Measurements from ENCODE around the gene IFT52.

The IFT52 gene

GRCh38 chr20:43666376-43667328 lies 75.9 kb downstream of the IFT52 start, which contains the start of gene MYBL2:
Gene MYBL2 (plus strand): TSS chr20:43667114. CDS start chr20:43667284, 170 bp downstream.
- H3K9me2 ChIP-seq (replicated peaks; ENCODE audit: control insufficient read depth, low read length) = no peaks in the 10 kb centered on the region
- no peaks in the 10 kb centered on the region; the same call in 1 of the 2 replicates for H3F3A ChIP-seq (ENCODE audit: control insufficient read depth, insufficient read depth)
- H3K27ac ChIP-seq (ENCODE audit: low read depth, low read length) = peak within 1 kb of the TSS; percentile 79
- H3K79me2 ChIP-seq (ENCODE audit: control insufficient read depth, low read length) = peaks cover 46% of the 10 kb centered on the region
- H3K36me3 ChIP-seq (ENCODE audit: control insufficient read depth, low read length) = peaks cover 40% of the 10 kb centered on the region
- no peaks in the 10 kb centered on the region for H3K9me3 ChIP-seq (ENCODE audit: control insufficient read depth, insufficient read depth, low read length)
- H3K4me2 ChIP-seq (ENCODE audit: low read length) = peak within 1 kb of the TSS; percentile 92
- peaks cover 23% of the 10 kb centered on the region for H4K20me1 ChIP-seq (ENCODE audit: control insufficient read depth, insufficient read depth, low read depth, low read length)
- peak within 1 kb of the TSS; percentile 88 for H3K4me3 ChIP-seq (ENCODE audit: low read length)
- no peaks in the 10 kb centered on the region for H3K27me3 ChIP-seq (ENCODE audit: control insufficient read depth, low read length)
- H3K4me1 ChIP-seq (ENCODE audit: control insufficient read depth, low read length) = peaks cover 52% of the 10 kb centered on the region
- no peak for TF ChIP-seq EZH2phosphoT487 (IDR thresholded peaks at IDR 0.05; ENCODE audit: borderline replicate concordance, low read length)
- TF ChIP-seq, protein P1, sequence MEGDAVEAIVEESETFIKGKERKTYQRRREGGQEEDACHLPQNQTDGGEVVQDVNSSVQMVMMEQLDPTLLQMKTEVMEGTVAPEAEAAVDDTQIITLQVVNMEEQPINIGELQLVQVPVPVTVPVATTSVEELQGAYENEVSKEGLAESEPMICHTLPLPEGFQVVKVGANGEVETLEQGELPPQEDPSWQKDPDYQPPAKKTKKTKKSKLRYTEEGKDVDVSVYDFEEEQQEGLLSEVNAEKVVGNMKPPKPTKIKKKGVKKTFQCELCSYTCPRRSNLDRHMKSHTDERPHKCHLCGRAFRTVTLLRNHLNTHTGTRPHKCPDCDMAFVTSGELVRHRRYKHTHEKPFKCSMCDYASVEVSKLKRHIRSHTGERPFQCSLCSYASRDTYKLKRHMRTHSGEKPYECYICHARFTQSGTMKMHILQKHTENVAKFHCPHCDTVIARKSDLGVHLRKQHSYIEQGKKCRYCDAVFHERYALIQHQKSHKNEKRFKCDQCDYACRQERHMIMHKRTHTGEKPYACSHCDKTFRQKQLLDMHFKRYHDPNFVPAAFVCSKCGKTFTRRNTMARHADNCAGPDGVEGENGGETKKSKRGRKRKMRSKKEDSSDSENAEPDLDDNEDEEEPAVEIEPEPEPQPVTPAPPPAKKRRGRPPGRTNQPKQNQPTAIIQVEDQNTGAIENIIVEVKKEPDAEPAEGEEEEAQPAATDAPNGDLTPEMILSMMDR (IDR thresholded peaks at IDR 0.05; ENCODE audit: low read depth, low read length, poor library complexity, severe bottlenecking) = no peak

DNA sequence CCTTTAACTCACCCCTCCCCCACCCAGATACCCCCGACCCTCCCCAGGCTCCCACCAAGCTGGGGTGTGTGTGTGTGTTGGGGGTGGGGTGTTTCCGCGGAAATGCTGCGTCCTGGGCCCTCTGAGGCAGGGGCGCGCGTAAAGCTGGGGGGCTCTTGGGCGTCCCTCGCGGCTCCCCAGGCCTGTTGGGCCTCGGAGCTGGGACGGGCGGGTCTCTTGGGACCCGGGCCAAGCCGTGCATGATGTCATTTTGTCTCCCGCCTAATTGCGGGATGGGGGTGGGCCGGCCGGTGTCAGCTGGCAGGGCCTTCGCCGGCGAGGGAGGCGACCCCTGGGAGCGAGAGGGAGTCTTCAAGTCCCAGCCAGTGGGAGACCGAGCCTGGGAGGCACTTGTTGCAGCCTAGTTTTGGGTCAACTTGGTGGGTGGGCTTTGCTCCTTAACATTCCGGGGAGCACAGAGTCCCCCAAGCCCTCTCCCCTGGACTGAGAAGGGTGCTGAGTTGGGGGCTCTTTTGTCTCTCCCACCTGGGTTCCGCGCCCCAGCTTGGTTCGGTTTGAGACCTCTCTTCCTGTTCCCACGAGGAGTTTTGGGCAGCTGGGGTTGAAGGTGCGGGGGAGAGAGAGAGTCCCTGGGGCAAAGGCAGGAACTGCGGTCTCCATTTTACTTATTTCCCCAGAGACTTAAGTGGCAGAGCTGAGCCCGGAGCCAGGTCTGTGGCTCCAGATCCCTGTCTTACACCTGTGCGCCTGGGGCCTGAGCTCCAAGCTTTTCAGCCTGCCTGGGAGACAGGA lies 76.8 kb downstream of the IFT52 start:
- no peaks in the 10 kb centered on the region; the same call in 1 of the 2 replicates for H3F3A ChIP-seq (ENCODE audit: control insufficient read depth, insufficient read depth)
- H3K79me2 ChIP-seq (ENCODE audit: control insufficient read depth, low read length) = peaks cover 55% of the 10 kb centered on the region
- H3K27ac ChIP-seq (ENCODE audit: low read depth, low read length) = peak overlapping the region; percentile 79
- H3K9me3 ChIP-seq (ENCODE audit: control insufficient read depth, insufficient read depth, low read length) = no peaks in the 10 kb centered on the region
- H4K20me1 ChIP-seq (ENCODE audit: control insufficient read depth, insufficient read depth, low read depth, low read length) = peaks cover 23% of the 10 kb centered on the region
- peak overlapping the region; percentile 88 for H3K4me3 ChIP-seq (ENCODE audit: low read length)
- peak overlapping the region; percentile 92 for H3K4me2 ChIP-seq (ENCODE audit: low read length)
- H3K9me2 ChIP-seq (replicated peaks; ENCODE audit: control insufficient read depth, low read length) = no peaks in the 10 kb centered on the region
- TF ChIP-seq EZH2phosphoT487 (IDR thresholded peaks at IDR 0.05; ENCODE audit: borderline replicate concordance, low read length) = no peak
- TF ChIP-seq, protein P1 (IDR thresholded peaks at IDR 0.05; ENCODE audit: low read depth, low read length, poor library complexity, severe bottlenecking) = no peak
- peaks cover 48% of the 10 kb centered on the region for H3K36me3 ChIP-seq (ENCODE audit: control insufficient read depth, low read length)
- H3K27me3 ChIP-seq (ENCODE audit: control insufficient read depth, low read length) = no peaks in the 10 kb centered on the region
- peaks cover 56% of the 10 kb centered on the region for H3K4me1 ChIP-seq (ENCODE audit: control insufficient read depth, low read length)

DNA sequence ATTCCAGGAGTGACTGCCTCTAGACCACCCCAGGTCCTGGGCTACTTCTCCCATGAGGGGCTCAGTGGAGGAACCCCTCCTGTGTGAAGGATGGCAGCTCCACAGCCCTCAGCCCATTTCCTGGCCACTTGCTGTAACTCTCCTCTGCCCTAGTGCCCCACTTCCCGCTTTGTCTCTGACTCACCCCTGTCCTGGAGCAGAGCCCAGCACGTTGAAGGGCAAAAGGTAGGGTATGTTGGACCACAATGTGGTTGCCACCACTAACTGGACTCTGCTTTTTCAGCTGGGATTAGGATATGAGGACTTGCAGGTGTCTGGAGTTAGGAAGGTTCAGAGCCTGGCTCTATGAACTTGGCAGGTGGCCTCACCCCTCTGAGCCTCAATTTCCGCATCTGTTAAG lies 78.6 kb downstream of the IFT52 start:
- H3K36me3 ChIP-seq (ENCODE audit: control insufficient read depth, low read length) = peaks cover 65% of the 10 kb centered on the region
- TF ChIP-seq, protein P1 (IDR thresholded peaks at IDR 0.05; ENCODE audit: low read depth, low read length, poor library complexity, severe bottlenecking) = no peak
- no peak for TF ChIP-seq EZH2phosphoT487 (IDR thresholded peaks at IDR 0.05; ENCODE audit: borderline replicate concordance, low read length)
- H3K9me2 ChIP-seq (replicated peaks; ENCODE audit: control insufficient read depth, low read length) = no peaks in the 10 kb centered on the region
- no peaks in the 10 kb centered on the region for H3K27me3 ChIP-seq (ENCODE audit: control insufficient read depth, low read length)
- no peaks in the 10 kb centered on the region for H3K9me3 ChIP-seq (ENCODE audit: control insufficient read depth, insufficient read depth, low read length)
- peaks cover 54% of the 10 kb centered on the region for H3K4me1 ChIP-seq (ENCODE audit: control insufficient read depth, low read length)
- H3K4me3 ChIP-seq (ENCODE audit: low read length) = peak overlapping the region; percentile 88
- peak overlapping the region; percentile 92 for H3K4me2 ChIP-seq (ENCODE audit: low read length)
- H3K27ac ChIP-seq (ENCODE audit: low read depth, low read length) = no peak overlapping the region
- peaks cover 73% of the 10 kb centered on the region for H3K79me2 ChIP-seq (ENCODE audit: control insufficient read depth, low read length)
- H4K20me1 ChIP-seq (ENCODE audit: control insufficient read depth, insufficient read depth, low read depth, low read length) = peaks cover 23% of the 10 kb centered on the region
- H3F3A ChIP-seq (ENCODE audit: control insufficient read depth, insufficient read depth) = no peaks in the 10 kb centered on the region; the same call in 1 of the 2 replicates

Measured in DOHH2 (cell line).